NCI-H2227 (cell line): ENCODE results near the gene CCDC3.
"Not testable (repeated sequence)": the region's sequence is repeated elsewhere in the genome, so short reads cannot be mapped to it uniquely, and the experiment has no call there.

Experiments
- DNase-seq: peaks from one replicate; lab custom pipeline; 2025; ENCODE audit not compliant: unreplicated experiment; lab: John Stamatoyannopoulos, UW

The CCDC3 gene

DNA sequence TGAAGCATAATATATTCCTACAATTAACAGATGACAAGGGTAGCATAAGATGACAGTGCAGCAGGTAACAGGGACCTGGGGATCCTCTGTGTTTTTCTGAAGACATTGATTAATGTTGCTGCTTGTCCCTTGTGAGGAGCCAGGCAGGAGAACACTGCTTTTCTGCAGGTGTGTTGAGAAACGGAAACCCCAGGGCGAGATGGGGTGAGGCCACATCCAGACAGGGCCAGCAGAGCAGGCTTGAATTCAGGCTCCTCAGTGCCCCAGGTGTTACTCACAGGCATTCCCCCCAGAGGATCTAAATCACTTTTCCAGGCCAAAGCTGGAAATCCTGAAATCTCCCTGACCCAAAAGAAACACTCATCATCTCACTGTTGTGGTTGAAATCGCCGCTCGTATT is 105.3 kb downstream of the CCDC3 start:
- no peak for DNase-seq

DNA sequence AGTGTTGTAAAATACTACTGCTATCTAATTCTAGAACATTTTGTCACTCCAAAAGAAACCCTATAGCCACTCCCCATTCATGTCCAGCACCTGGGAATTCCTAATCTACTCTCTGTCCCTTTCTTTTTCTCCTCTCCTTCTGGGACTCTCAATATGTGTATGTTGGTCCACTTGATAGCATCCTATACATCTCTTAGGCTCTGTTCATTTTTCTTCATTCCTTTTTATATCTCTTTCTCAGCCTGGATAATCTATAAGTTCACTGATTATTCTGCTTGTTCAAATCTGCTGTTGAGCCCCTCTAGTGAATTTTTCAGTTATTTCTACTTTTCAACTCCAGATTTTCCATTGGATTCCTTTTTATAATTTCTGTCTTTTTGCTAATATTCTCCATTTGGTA is 108.6 kb downstream of the CCDC3 start:
- DNase-seq = no peak

GRCh38 chr10:12890958-12891357 is 110.6 kb downstream of the CCDC3 start:
- no peak for DNase-seq

GRCh38 chr10:12888470-12888869 is 113.0 kb downstream of the CCDC3 start:
- DNase-seq = no peak

DNA sequence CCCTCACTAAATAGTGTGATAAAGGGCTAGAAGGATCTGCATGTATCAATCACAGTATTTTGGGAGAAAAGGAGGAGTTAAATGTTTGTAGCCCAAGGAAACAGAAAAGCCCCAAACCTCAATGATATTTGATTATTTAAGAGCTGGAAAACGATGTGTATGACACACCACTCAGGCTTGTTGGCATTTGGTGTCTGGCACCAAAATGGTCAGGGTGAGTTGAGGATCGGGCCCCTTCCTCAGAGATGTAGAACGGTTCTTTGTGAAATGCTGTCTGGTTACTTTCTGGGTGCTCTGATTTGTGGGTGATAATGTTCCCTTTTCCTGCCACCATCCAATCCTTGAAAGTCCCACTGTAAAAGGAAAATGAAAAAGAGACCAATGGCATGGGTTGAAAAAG is 113.7 kb downstream of the CCDC3 start:
- no peak for DNase-seq

- no peak for DNase-seq
Observed at GRCh38 chr10:12884851-12885250, 116.7 kb downstream of the CCDC3 start.

DNA sequence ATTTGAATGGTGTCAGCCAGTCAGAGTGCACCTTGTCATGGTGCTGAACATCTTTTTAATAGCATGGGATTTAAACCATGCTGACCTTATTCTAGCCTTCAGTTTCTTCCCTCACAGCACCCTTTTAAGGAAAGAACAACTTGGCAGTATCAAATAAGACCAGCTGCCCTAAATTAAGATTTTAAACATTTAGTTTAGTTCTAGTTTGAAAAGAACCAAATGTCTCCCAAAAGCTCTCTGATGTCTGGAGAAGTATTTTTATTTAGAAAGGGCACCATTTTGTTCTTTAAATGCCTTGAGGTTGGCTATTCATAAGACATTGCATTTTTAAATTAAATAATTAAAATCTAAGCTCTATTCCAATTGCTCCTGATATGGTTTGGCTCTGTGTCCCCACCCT is 121.1 kb downstream of the CCDC3 start:
- DNase-seq = no peak

- DNase-seq = no peak
Observed at GRCh38 chr10:12877150-12877549, 124.4 kb downstream of the CCDC3 start.

GRCh38 chr10:12876266-12876665 is 125.2 kb downstream of the CCDC3 start:
- DNase-seq = no peak

GRCh38 chr10:12875100-12875499 is 126.4 kb downstream of the CCDC3 start:
- no peak for DNase-seq

GRCh38 chr10:12874501-12874900 is 127.0 kb downstream of the CCDC3 start:
- DNase-seq = no peak

DNA sequence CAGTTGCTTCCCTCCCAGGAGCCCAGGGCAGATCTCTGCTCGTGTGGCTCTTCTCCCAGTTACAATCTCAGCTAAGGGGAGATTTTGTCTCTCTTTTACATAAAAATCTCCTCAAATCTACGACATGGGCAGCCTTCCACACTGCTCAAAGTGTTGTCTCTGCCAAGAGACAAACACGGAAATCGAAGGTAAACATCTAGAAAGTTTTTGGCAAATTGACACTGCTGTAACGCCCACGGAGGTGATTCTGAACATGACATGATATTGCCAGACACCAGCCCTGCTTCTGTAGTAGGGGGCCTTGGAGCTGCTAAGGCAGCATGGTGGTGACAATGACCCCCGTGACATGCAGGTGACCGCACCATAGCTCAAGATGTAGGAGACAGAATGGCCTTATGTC is 128.3 kb downstream of the CCDC3 start:
- DNase-seq = no peak

- no peak for DNase-seq
Observed at GRCh38 chr10:12872577-12872976, 128.9 kb downstream of the CCDC3 start.

DNA sequence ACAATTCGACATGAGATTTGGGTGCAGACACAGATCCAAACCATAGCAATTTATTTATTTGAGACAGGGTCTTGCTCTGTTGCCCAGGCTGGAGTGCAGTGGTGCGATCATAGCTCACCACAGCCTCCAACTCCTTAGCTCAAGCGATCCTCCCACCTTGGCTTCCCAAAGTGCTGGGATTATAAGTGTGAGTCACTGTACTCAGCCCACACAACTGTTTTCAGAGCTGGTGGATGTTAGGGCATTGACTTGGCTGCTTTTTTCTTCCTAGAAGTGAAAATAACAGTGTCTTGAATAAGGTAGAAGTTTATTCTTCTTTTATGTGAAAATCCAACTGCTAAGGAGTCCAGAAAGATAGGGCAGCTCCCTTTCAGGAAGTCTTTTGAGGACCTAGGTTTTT is 132.1 kb downstream of the CCDC3 start:
- no peak for DNase-seq

DNA sequence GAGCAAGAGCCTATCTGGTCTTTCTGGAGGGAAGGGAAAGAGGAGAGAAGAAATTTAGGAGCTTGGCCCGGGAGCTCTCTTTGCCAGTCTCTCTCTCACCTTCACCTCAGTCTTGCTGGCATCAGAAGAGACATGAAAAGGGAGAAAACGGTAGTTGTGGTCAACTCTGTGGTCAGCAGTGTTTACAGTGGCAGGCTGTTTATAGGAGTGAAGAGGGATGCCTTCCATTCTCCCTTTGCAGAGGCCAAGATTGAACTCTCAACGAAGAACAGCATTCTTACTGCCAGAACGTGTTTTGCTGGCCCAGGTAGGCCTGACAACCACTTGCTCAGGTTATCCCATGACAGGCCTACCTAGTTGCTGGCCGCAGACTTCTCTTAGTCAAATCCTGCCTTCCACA is 133.3 kb downstream of the CCDC3 start:
- no peak for DNase-seq

DNA sequence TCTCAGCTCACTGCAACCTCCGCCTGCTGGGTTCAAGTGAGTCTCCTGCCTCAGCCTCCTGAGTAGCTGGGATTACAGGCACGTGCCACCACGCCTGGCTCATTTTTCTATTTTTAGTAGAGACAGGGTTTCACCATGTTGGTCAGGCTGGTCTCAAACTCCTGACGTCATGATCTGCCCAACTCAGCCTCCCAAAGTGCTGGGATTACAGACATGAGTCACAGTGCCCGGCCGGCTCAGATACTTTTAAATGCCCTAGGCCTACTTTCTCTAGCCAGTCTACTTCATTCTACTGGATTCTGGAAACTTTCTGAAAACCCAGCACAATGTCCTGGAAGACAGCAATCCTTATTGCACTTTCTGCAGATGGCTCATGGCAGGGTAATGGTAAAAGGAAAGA is 136.0 kb downstream of the CCDC3 start:
- DNase-seq = not testable (repeated sequence)

DNA sequence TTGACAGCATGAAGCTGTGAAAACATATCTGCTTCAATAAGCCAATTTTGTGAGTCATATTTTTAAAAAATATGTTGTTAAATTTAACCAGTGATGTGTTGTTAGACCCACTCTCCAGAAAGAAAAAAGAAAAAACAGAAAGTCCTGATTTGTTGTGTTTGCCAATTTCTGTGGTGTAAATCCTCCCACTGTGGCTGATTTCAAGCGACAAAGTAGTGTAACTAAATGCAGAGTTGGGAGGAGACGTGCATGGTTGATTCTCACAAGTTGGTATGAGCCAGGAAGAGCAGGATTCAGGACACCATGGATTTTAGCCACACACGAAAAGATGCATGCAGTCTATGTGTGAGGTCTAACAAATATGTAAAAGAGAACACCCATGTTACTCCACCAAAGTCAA is 139.1 kb downstream of the CCDC3 start:
- DNase-seq = no peak

DNA sequence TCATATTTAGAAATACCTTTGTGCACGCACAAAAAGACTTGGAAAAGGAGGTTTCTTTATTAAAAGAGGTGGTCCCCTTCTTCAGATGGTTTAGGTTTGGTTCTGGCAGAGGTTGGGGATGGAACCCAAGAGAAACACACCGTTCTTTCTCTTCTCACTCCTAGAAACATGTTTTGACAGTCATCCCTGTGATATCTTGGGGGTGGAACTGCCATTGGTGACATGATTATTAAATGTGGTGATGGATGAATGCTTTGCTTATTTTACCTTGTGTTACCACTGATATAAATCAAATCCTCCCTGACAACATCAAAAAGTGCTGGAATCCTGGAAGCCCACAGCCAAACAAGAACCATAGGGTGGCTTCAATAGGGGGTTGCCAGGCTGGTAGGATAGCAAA is 146.5 kb downstream of the CCDC3 start:
- no peak for DNase-seq

DNA sequence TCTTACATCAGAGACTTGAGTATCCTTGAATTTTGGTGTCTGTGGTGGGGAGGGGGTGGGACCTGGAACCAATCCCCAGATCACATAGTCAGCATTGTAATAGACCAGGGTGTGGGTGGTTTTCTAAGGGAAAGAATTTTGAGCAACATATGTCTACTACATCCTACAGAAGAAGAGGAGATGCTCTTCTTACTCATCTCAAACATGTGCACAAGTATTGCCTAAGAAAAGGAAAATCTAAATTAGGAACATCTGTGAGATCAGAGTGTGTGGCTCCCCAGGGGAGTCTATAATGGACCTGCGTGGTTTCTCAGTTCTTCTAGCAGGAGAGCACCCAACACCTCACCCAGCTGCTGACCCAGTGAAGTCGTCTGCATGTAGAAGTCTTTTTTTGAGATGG is 148.8 kb downstream of the CCDC3 start:
- no peak for DNase-seq

DNA sequence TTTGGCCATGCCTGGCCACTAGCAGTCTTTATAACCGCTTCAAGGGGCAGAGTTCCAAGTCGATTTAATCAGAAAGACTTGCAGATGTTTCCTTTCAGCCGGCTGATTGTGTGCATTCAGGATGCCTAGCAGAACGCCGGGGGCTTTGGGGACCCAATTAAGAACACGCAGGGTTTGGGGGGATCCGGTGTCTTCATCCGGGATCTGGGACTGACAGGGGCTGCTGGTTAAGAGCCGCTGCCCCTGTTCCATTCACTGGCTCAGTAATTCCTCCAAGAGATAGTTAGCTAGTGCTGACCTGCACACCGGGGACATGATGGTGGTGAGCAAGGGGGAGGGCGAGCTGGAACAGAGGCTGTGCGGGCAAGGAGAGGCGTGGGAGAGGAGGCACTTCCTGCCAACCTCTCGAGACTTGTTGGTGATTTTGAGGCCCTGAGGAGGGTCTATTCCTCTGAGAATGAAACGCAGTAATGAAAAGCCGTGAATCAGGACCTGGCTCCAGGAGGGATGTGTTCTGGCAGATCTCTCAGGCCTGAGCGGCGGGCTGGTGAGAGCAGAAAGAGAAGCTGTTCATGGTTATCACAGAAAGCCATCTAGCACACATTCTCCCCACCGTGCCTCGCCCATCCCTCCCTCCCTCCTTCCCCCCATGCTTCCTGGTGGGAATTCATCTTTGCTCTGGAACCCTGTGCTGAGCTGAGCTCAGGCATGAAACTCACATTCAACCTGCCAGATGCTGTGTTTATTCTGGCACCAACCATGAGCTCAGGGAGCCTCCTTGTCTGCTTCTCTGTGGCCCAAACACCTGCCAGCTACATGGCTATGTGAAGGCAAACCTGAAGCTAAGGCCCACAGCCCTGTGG is 152.0 kb downstream of the CCDC3 start:
- no peak for DNase-seq

GRCh38 chr10:12848439-12849173 is 152.9 kb downstream of the CCDC3 start:
- DNase-seq = no peak

GRCh38 chr10:12847361-12847975 is 154.0 kb downstream of the CCDC3 start:
- no peak for DNase-seq
